Lower lobe of right lung (tissue), 2 donors: ENCODE data around the gene ZFYVE21. TPM values are rescaled to one million over a fixed set of nuclear protein-coding genes. Genes with fewer than 3 reads are reported as not detected.

Experiments
- ATAC-seq, 2 donors: fragments of 200-7000 bp; cut with Tn5 transposase; one replicate each; pipeline ENCODE4 v1.9.1; 2020 to 2022; ENCODE audit warnings: mild to moderate bottlenecking in 2 of 2, moderate library complexity in 2 of 2
- DNase-seq: peaks from one replicate; pipeline ENCODE4 v3.0.0-alpha.2; 2020
- H3K27ac ChIP-seq: fragments of 200-600 bp; one replicate; pipeline ENCODE4 v1.8.0; 2022
- H3K27me3 ChIP-seq: fragments of 200-600 bp; one replicate; pipeline ENCODE4 v1.8.0; 2022; ENCODE audit warnings: low read depth
- H3K36me3 ChIP-seq: fragments of 200-600 bp; one replicate; pipeline ENCODE4 v1.8.0; 2022; ENCODE audit warnings: mild to moderate bottlenecking
- H3K4me1 ChIP-seq: fragments of 200-600 bp; one replicate; pipeline ENCODE4 v1.8.0; 2022
- H3K4me3 ChIP-seq: fragments of 200-600 bp; one replicate; pipeline ENCODE4 v1.8.0; 2022; ENCODE audit warnings: mild to moderate bottlenecking
- H3K9me3 ChIP-seq: fragments of 200-600 bp; one replicate; pipeline ENCODE4 v1.8.0; 2022
- CTCF ChIP-seq: fragments of 200-600 bp; IDR thresholded peaks from one replicate; pipeline ENCODE4 v1.8.0; 2022; ENCODE audit warnings: antibody characterized with exemption, mild to moderate bottlenecking
- intact Hi-C: fragments of 100-400 bp; cut with DNase I; formaldehyde crosslinking; loops from one replicate; pipeline ENCODE4 v1.11.0; 2022
- total RNA-seq: library from RNA; stranded (reverse); fragmentation: NEBNext Ultra II Directional; extraction: Animal tissue kit (Norgen Biotek cat#: 25700); gene quantifications from one replicate; pipeline ENCODE4 v1.2.1, GENCODE V29; 2021
- donor health status: DM: no; HTN: yes; CAD: no; lungs with severe emphysema.

The ZFYVE21 gene
- total RNA-seq, 1 donor from 2014 or later = 49.4 TPM

- peak overlapping the region; percentile 76 for H3K27ac ChIP-seq
- no peak for TF ChIP-seq CTCF
- intact Hi-C loops = no loop called here
- peak overlapping the region; percentile 11 for H3K4me3 ChIP-seq
- H3K27me3 ChIP-seq = no peaks in the 10 kb centered on the region
- H3K9me3 ChIP-seq = no peaks in the 10 kb centered on the region
- H3K36me3 ChIP-seq = peaks cover 73% of the 10 kb centered on the region
- ATAC-seq (peak; percentile 89 to 94), DNase-seq (peak; percentile 89)
- peaks cover 22% of the 10 kb centered on the region for H3K4me1 ChIP-seq
Observed at GRCh38 chr14:103705118-103705503, 10.5 kb upstream of the ZFYVE21 start.

GRCh38 chr14:103705504-103706284 is 9.9 kb upstream of the ZFYVE21 start:
- ATAC-seq (peak; percentile 36 to 48), DNase-seq (no peak)
- H3K27me3 ChIP-seq = no peaks in the 10 kb centered on the region
- peak overlapping the region; percentile 11 for H3K4me3 ChIP-seq
- peaks cover 67% of the 10 kb centered on the region for H3K36me3 ChIP-seq
- intact Hi-C loops = no loop called here
- H3K4me1 ChIP-seq = peaks cover 25% of the 10 kb centered on the region
- H3K9me3 ChIP-seq = no peaks in the 10 kb centered on the region
- no peak for TF ChIP-seq CTCF
- H3K27ac ChIP-seq = peak overlapping the region; percentile 76

GRCh38 chr14:103706551-103707328 is 8.9 kb upstream of the ZFYVE21 start:
- ATAC-seq = no peak

GRCh38 chr14:103707329-103708263 is 8.0 kb upstream of the ZFYVE21 start:
- H3K4me3 ChIP-seq = no peak overlapping the region
- peaks cover 44% of the 10 kb centered on the region for H3K4me1 ChIP-seq
- H3K36me3 ChIP-seq = peaks cover 48% of the 10 kb centered on the region
- no peak for TF ChIP-seq CTCF
- no peak overlapping the region for H3K27ac ChIP-seq
- ATAC-seq (no peak), DNase-seq (no peak)
- intact Hi-C loops = no loop called here
- no peaks in the 10 kb centered on the region for H3K27me3 ChIP-seq
- no peaks in the 10 kb centered on the region for H3K9me3 ChIP-seq

More at GRCh38 chr14:103706551-103707328, 8.9 kb upstream of the ZFYVE21 start:
- Histone ChIP-seq H3K4me3 (no peak overlapping the region), H3K9me3 (no peaks in the 10 kb centered on the region), H3K4me1 (peaks cover 36% of the 10 kb centered on the region), H3K27ac (peak overlapping the region; percentile 76), H3K27me3 (no peaks in the 10 kb centered on the region), H3K36me3 (peaks cover 57% of the 10 kb centered on the region)
- intact Hi-C loops = no loop called here
- no peak for TF ChIP-seq CTCF
- no peak for DNase-seq

- intact Hi-C loops = no loop called here
- Histone ChIP-seq H3K36me3 (peaks cover 36% of the 10 kb centered on the region), H3K27me3 (no peaks in the 10 kb centered on the region), H3K4me1 (peaks cover 50% of the 10 kb centered on the region), H3K9me3 (no peaks in the 10 kb centered on the region), H3K4me3 (no peak overlapping the region), H3K27ac (no peak overlapping the region)
- ATAC-seq (no peak), DNase-seq (no peak)
- no peak for TF ChIP-seq CTCF
Observed at GRCh38 chr14:103708750-103709187, 6.8 kb upstream of the ZFYVE21 start.
